ENCODE results near the gene ARL8A. TPM values are rescaled to one million over a fixed set of nuclear protein-coding genes. Genes with fewer than 3 reads are reported as not detected.
A peak's percentile ranks its signal among the peaks of the same experiment; 100 is the strongest.

Gene ARL8A
- total RNA-seq, 1 donor = 28.5 TPM

GRCh38 chr1:202189001-202189790 lies 44.7 kb upstream of the ARL8A start:
- peak; percentile 55 for DNase-seq (ENCODE audit: low read depth)
- peak; percentile 62 for TF ChIP-seq CTCF (IDR thresholded peaks at IDR 0.05; ENCODE audit: insufficient read depth, low read depth, low read length)
- no peak overlapping the region for H3K4me3 ChIP-seq (ENCODE audit: low read depth, low read length)

GRCh38 chr1:202187697-202188407 lies 43.3 kb upstream of the ARL8A start:
- DNase-seq (ENCODE audit: low read depth) = no peak
- no peak overlapping the region for H3K4me3 ChIP-seq (ENCODE audit: low read depth, low read length)
- TF ChIP-seq CTCF (IDR thresholded peaks at IDR 0.05; ENCODE audit: insufficient read depth, low read depth, low read length) = no peak

- no peak overlapping the region for H3K4me3 ChIP-seq (ENCODE audit: low read depth, low read length)
- no peak for TF ChIP-seq CTCF (IDR thresholded peaks at IDR 0.05; ENCODE audit: insufficient read depth, low read depth, low read length)
- DNase-seq (ENCODE audit: low read depth) = no peak
Measured at GRCh38 chr1:202187041-202187671, 42.6 kb upstream of the ARL8A start.

GRCh38 chr1:202186327-202186726 lies 41.8 kb upstream of the ARL8A start:
- H3K4me3 ChIP-seq (ENCODE audit: low read depth, low read length) = no peak overlapping the region
- DNase-seq (ENCODE audit: low read depth) = no peak
- TF ChIP-seq CTCF (IDR thresholded peaks at IDR 0.05; ENCODE audit: insufficient read depth, low read depth, low read length) = no peak

GRCh38 chr1:202184750-202185460 lies 40.4 kb upstream of the ARL8A start:
- no peak overlapping the region for H3K4me3 ChIP-seq (ENCODE audit: low read depth, low read length)
- TF ChIP-seq CTCF (IDR thresholded peaks at IDR 0.05; ENCODE audit: insufficient read depth, low read depth, low read length) = peak; percentile 89
- DNase-seq (ENCODE audit: low read depth) = peak; percentile 79

- no peak overlapping the region for H3K4me3 ChIP-seq (ENCODE audit: low read depth, low read length)
- TF ChIP-seq CTCF (IDR thresholded peaks at IDR 0.05; ENCODE audit: insufficient read depth, low read depth, low read length) = no peak
- DNase-seq (ENCODE audit: low read depth) = no peak
Measured at GRCh38 chr1:202182040-202182877, 37.7 kb upstream of the ARL8A start.
